NCI-H187 treated with DMSO at 0.1 percent for 48 hours (cell line): ENCODE data around the gene ASPRV1.
"Not testable (repeated sequence)": the region's sequence is repeated elsewhere in the genome, so short reads cannot be mapped to it uniquely, and the experiment has no call there.

Experiments used
- DNase-seq: peaks from one replicate; lab custom pipeline; 2025; lab: John Stamatoyannopoulos, UW

Gene ASPRV1

DNA sequence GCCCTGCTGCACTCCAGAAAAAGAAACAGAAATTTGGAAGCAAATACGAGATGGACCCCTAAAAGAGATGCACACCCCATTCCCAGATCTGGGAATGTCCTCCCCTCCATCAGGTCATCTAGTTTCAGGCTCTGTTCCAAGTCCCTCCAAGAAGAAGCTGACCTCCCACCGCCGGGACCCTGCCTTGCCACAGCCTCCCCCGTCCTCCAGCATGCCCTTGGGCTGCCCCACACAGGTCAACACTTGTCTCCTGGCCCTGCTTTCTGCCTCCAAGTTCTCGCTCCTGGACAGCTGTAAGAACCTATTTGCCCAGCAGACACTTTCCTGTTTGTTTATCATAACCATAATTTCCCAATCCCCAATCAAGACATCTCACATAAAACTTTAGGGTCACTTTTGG lies 2.0 kb downstream of the ASPRV1 start:
- DNase-seq, result no peak

DNA sequence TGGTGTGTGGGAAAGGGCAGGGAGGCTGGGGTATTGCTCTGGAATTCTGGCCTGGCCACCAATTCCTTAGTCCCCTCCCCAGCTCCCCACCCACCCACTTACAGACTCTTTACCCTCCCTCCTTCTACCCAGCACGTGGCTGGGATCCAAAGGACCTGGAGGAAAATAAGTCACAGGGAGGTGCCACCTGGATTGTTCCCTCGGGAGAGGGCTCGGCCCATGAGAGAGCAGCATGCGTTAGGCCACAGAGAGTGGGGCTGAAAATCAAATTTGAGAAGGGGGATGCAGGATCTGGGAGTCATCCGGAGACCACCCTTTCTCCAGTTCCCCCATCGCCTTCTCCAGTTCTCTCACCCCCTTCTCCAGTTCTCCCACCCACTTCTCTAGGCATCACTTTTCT lies 3.0 kb downstream of the ASPRV1 start:
- DNase-seq, result no peak

DNA sequence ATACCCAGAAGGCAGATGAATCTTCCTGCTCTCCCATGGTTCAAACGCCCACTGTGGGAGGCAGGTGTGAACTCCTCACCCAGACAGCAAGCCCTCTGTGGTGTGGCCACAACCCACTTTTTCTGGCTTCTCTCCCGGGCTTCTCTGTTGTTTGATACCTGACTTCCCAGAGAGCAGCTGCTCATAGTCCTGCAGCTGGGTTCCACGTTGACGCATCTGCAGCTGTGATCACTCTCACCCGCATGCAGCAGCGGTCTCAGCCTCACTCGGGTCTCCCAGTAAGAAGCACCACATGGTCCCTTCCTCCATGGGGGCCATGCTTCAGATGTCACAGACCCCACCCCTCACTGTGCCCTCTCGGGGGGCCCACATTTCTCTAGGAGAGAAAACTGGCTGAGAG lies 3.5 kb downstream of the ASPRV1 start:
- DNase-seq, result no peak

DNA sequence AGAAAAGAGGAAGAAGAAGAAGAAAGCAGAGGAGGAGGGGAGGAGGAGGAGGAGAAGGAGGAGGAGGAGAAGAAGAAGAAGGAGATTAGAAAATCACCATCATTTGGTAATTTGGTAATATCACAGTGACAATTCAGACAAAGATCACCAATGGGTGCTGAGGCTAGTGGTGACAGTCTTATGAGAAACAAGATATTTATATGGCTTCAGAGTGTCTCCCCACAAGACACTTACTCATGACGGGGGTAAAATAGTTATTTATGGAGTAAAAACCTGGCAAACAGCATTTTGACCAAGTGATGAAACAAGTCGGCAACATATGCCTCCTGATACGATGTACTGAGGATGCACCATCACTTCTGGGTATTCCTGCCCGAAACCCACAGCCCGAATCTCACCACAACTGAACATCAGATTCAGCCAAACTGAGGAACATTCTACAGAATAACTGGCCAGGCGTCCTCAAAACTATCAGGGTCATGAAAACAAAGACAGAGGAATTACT lies 4.9 kb downstream of the ASPRV1 start:
- no peak for DNase-seq

DNA sequence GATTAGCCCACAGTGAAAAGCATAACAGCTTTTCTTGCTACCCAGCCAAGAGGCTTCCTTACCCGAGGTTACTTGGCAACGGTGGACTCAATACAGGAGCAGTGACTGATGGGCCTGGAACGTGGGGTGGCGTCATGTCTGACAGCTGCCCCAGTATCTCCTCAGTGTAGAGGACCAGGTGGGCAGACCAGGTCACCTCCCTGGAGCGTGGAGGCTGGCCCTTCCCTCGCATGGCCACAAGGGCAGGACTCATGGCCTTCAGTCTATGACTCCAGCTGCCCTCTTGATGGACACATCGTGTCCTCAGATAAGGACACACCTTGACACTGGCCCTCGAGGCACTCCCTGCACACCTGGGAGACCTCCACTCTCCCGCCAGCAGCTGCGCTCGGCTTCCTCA lies 6.4 kb downstream of the ASPRV1 start:
- no peak for DNase-seq

DNA sequence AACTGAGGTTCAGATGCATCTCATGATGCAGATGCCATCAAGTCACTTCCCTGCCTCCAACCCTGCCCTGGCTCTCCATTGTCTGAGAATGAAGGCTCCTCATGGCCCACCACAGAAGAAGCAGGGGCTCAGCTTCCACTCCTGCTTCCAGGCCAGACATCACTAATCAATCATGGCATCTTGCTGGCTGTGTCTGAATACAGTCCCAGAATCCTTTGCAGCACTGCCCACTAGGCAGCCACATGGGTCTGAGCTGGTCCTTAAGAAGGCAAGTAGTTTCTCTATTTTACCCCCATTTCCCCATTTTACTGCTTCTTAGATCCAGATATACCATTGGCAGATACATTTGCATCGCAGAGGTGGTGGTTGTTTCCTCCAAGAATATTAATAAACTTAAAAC lies 7.3 kb downstream of the ASPRV1 start:
- DNase-seq, result no peak

DNA sequence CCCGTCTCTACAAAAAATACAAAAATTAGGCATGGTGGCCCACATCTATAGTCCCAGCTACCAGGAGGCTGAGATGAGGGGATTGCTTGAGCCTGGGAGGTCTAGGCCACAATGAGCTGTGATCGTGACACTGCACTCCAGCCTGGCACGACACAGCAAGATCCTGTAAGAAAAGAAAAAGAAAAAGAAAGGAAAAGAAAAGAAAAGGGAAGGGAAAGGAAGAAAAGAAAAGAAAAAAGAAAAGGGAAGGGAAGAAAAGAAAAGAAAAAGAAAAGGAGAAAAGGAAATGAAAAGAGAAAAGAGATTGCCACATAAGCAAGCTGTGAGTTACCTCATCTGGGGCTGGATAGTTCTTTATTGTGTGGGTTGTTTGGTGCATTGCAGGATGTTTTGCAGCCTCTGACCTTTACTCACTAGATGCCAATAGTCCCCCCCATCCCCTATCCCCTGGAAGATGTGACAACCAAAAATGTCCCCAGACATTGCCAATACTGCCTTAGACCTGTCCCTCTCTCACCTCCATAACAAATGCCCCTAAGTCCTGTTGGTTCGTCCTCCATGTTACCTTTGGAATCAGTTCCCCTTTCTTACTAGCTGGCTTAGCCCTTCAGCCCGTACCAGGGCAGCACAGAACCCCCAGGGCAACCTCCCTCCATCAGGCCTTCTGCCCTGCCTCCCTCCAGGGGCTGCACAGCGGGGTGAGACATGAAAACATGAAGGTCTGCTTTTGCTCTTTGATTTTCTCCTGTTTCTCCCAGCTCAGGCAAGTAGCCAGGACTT lies 8.9 kb downstream of the ASPRV1 start:
- no peak for DNase-seq

DNA sequence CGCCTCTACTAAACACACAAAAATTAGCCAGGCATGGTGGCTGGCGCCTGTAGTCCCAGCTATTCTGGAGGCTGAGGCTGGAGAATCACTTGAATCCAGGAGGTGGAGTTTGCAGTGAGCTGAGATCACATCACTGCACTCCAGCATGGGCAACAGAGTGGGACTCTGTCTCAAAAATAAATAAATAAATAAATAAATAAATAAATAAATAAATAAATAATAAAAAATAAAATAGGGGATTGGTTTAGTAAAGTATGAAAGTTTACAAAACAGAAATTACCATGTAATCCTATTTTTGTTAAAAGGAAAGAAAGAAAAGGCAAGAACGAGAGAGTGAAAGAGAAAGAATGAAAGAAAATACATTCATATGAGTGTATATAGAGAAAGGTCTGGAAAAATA lies 10.8 kb downstream of the ASPRV1 start:
- DNase-seq, result not testable (repeated sequence)

DNA sequence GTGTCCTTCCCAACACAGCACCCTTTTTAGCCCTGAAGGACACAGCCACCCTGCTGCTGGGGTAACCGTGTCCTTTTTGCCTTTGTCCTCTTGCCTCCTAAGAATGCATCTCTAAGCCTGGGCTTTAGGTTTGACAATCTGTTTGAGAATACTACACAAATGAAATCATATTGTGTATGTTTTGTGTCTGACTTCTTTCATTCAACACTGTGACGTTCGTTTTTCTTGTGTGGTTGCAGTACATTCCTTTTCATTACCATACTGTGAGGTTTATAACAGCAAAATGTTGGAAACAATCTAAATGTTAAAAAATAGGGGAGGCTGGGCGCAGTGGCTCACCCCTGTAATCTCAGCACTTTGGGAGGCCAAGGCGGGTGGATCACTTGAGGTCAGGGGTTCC lies 11.2 kb downstream of the ASPRV1 start:
- DNase-seq, result no peak

DNA sequence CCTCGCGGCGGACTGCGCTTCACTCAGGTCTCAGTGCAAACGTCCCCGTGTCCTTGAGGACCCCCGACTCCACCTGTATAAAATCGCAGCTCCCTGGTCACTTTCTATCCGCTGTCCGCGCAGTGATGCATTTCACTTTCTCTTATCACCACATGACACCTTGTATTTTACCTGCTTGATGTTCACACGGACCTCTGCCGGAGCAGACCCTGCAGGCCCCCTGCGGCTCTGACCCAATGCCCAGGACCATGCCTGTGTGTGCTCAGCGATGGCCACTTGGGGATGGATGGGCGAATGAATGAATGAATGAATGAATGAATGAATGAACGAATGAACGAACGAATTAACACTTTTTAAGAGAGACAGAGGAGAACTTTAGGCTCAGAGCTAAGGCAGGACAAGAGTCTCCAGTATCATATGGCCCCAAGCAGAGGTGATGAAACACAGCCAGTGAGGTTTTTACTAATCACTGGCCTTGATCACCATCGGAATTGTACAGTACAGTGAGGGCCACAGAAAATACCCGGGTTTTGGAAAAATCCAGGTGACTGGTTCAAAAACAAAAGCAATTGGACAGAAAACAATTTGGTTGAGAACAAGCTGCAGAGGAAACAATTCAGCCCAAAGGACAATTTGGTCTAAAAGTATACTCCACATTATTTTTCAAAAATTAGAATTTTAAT lies 12.3 kb downstream of the ASPRV1 start:
- DNase-seq, result no peak

DNA sequence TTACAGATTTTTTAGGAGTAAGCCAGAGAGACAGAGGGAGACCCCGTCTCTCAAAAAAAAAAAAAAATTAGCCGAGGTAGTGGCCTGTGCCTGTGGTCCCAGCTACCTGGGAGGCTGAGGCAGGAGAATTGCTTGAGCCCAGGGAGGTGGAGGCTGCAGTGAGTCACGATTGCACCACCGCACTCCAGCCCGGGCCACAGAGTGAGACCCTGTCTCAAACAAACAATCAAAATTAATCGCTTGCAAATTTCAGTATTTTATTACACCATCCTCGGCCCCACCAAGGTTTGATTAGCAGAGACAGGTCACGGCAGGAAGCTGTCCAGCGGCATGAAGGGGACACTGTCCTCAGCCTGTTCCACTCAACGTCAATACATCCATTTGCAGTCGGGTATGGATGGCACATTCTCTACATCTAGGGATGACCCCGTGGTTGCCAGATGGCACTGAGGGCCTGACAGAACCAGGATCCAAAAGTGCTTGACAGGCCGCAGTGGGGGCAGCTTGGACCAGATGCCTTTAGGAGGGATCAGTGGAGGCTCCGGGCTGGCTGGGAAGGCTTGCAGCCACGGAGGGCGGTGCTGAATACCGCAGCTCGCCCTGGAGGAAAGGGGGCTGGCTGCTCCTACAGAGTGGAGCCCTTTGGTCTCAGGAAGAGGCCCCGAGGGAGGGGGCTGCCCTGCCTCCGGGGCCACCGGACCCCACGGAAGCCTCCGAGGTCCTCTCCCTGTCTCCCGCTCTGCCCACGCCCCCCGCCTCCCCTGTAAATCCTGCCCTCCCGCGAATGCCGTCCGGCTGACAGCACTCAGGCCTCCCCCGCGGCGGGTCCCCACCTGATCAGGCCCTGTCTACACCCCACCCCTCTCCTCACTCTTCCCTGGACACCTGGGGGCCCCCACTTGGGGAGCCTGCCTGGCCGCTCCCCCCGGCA lies 13.1 kb downstream of the ASPRV1 start:
- no peak for DNase-seq

DNA sequence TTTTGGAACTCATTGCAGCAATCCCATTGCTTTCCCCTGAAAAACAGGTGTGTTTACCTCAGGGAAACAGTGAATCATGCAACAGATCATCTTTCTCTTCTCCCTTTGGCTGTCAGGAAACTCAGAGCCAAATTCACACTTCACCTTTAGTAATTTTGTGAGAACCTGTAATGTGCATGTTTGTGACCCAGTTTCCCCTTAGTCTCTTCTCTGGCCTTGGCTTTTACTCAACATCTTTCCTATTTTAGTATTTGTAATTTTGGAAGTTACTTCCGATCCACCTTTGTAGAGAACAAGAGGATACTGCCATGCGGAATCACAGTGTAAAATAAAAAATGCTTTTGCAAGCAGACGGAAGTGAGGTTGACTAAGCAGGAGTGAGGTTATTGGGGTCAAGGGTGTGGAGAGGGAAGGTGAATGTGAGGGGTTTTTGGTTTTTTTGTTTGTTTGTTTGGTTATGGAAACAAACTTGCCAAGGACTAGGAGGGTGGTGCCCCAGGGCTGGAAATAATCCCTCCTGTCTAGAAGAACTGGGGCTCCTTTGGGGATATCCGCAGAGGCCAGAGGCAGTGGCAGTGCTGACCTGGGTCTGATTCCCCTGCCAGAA lies 14.0 kb downstream of the ASPRV1 start:
- DNase-seq, result no peak

DNA sequence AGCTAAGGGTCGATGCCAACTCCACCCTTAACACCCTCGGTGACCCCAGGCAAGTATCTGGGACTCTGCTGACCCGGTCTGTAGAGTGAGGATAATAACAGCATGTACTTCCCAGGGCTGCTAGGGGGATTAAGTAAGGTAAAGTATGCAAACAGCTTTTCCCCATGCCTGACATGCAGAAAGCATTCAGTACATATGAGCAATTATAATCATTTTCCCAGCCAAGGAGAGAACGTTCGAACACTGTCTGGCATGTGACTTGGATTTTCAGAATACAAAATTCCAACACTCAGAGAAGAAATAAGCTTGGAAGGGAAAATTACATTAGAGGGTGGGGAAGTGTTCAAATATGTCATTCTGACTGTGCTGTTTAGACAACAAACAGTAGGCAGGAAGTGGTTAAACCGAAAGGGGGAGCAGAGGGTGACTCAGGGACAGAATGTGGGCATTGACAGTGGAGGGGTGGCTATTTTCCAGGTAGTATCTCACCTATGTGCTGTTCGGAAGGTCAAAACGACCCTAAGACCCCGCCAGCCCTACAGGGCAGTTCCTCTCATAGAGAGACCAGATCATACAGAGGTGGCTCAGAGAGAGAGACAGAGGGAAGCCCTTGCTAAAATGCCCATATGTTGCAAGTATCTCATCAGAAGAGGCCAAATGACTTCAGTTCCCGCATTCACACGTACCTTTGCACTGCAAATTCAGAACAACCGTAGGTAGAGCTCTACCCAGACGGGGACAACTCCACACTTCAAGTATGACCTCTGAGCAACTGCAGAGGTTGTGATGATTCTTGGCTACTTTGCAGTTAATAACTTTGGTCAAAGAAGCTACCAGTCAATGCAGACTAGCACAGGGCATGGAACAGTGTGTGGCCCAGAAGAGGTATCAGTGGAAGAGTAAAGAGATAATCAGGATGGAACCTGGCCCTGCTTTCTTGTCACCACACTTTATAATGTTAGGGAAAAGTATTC lies 14.8 kb downstream of the ASPRV1 start:
- DNase-seq, result no peak

DNA sequence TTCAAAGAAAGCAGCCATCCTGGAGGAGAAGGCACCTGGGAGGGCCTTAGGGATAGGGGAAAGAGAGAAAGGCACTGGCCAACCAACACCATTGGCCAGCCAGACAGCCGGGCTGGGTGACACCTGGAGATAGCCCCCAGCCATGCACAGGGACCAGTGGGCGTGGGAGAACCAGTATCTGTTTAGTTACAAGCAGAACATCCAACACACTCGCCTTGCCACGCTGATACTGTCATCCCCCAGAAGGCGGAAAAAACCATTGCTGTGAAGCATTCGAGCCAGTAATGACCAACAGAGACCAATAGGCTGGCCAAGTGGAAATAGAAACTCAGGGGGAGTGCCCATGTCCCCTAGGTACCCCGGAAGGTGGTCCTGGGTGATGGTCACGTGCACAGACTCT lies 15.5 kb downstream of the ASPRV1 start:
- no peak for DNase-seq

DNA sequence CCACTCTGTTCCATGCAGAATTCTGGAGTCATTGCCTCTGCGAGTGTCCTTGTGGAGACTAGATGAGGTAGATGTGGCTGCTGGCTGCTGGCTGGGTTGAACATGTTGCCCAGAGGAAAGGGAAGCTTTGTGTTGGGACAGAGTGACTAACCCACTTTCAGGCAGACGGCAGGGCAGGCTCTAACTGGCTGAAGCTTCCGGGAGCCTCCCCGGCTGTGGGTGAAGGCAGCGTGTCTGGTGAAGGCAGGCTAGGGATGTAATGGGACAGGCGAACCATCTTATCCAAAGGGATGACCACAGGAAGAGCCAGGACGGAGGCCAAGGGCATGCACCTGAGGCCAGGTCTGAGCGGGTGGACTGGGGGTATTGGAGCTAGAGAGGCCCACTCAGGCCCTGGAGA lies 16.0 kb downstream of the ASPRV1 start:
- DNase-seq, result no peak

DNA sequence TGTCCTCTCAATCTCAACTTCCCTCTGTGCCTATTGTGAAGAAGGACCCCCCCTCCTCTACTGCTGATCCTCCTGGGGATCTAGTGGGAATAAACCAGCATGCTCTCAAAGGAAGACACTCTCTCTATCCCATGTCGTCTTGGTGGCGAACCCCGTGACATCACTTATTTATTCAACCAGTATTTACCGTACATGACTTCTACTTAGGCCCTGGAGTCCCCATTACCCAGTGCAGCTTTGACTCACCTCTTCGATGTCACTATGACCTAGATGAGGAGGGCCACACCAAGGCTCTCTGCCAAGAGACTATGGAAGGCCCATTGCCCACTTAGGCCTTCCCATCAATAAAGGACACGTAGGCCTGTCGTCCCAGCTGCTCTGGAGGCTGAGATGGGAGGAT lies 16.7 kb downstream of the ASPRV1 start:
- DNase-seq, result no peak

DNA sequence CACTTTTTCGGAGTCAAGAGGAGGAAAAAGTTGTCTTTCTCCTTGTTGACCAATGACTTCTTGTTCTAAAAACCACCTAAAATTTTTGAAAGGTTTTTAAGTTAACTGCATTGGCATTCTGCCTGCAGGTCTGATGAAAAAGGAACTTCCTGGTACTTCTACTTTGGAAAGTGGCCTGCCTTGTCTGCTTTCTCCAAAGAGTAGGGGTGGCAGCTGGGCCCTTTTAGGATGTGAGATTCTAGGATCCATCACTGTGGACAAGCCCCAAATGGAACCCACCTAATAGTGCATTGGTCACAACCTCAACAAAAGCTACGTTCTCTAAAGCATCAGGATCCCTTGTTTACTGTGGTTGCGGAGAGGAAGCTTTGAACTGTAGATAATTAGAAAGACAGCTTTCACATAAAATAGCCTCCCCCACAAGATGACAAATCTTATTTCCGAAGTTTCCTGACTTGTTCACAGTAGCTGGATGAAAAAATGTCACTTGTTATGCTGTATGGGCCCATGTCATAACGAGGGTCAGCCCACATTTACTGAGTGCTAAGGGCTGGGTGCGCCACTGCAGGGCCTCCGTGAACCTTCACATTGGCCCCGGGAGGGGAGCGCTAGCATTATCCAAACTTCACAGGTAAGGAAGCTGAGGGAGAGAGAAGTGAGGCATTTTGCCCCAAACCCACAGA lies 17.4 kb downstream of the ASPRV1 start:
- no peak for DNase-seq

DNA sequence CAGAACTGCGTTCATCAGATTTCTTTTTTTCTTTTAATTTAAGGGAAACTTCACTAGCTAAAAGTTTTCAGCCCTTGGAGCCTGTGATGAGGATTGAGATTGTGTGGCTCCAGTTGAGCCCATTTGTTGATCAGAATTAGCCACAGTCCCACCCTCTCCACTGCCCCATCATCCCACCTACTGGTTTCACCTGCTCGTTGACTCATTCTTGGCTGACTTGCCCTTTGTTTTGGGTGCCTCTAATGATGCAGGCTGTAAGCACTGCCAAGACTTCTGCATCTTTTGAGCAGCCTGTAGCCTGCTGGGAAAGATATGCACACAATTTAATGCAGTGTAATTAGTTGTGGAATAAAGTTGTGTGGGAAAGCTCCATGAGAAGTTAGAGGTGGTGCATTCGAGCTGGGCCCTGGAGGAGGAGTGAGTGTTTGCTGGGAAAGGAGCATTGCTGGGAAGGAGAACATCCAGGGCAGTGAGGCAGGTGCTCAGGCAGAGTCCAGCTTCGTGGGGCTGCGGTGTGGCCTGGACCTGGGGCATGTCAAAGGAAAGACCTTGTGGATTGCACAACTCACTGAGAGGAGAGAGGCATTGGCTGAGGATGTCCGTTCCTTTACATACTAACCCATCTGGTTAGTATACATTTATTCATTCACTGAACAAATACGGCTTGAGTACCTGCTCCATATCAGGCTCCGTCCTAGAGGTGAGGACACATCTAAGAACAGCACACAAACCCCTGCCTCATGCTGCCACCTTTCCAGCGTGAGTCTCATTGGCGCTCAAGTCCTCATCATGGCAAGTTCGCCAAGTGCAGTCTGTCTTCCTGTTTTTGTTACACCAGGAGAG lies 18.2 kb downstream of the ASPRV1 start:
- DNase-seq, result no peak

DNA sequence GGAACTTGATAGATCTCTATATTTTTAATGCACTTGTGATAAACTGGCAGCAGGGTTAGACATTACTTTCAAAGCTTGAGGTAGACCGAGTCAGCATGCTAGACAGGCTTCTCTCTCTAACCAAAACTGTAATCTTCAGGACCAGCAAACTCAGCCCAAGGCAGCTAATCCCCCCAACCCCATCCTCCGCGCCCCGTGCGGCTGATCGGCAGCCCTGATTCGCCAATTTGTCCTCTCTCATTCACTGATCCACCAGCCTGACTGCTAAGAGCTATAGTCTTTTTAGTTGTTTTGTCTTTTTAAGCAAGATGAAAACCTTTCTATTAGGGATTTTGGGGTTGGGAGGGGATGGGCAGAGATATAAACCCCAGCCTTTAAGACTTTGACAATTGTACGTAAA lies 20.7 kb downstream of the ASPRV1 start:
- no peak for DNase-seq
